Mammary epithelial cell (primary cell): ENCODE data around the gene MMP17.
A peak's percentile ranks its signal among the peaks of the same experiment; 100 is the strongest.

Experiments
- EZH2 ChIP-seq: IDR thresholded peaks from 2 replicates; pipeline ENCODE4 v1.6.1; 2012; ENCODE audit warnings: low read length, inconsistent platforms, borderline replicate concordance
- TF ChIP-seq, protein P1 (sequence below), 2 donors: IDR thresholded peaks in 1 of 2; conservative IDR thresholded peaks in 1 of 2; 2 replicates each; pipeline ENCODE4 v1.5.1; 2011 to 2012; ENCODE audit warnings: inconsistent platforms in 2 of 2, low read length in 2 of 2, mild to moderate bottlenecking in 2 of 2, control low read depth in 1 of 2, low read depth in 1 of 2; ENCODE audit not compliant: insufficient read depth in 1 of 2; ENCODE audit errors: extremely low read depth in 1 of 2

DNA sequence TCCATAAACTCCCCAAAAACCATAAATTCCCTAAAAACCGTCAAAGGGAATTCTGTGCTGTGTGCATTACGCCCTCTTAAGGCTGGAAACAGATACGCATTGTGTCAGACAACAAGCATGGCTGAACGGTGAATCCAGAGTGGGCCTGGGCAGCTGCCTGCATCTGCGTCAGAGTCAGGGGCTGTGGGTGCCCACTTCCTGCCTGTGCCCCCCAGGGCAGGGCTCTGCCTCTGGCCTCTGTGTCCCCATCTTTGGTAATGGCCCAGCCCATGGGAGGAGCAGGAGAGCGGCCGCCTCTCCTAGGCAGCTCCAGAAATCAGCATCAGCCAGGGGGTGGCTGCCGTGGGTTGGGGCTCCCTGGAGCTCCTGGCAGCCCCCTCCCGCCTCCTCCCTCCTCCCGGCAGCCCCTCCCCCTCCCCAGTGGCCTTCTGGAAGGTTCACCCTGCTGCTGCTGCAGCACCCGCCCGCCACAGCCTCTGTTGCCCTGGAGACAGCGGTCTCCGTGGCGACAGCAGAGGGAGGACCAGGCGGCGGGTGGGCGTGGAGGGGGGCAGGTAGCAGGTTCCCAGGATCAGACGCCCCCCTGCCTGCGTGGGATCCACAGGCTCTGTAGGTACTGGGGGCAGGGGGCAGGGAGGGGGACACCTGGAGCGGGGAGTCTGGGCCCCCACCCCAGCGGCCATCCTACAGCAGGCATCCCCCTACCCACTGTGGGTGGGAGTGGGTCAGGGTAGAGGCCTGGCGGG lies 5.9 kb downstream of the MMP17 start:
- TF ChIP-seq, protein P1, sequence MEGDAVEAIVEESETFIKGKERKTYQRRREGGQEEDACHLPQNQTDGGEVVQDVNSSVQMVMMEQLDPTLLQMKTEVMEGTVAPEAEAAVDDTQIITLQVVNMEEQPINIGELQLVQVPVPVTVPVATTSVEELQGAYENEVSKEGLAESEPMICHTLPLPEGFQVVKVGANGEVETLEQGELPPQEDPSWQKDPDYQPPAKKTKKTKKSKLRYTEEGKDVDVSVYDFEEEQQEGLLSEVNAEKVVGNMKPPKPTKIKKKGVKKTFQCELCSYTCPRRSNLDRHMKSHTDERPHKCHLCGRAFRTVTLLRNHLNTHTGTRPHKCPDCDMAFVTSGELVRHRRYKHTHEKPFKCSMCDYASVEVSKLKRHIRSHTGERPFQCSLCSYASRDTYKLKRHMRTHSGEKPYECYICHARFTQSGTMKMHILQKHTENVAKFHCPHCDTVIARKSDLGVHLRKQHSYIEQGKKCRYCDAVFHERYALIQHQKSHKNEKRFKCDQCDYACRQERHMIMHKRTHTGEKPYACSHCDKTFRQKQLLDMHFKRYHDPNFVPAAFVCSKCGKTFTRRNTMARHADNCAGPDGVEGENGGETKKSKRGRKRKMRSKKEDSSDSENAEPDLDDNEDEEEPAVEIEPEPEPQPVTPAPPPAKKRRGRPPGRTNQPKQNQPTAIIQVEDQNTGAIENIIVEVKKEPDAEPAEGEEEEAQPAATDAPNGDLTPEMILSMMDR (conservative IDR thresholded peaks at IDR 0.05 in 1 of 2, IDR thresholded peaks at IDR 0.05 in 1 of 2; ENCODE audit: extremely low read depth in 1 of 2, insufficient read depth in 1 of 2, low read depth in 1 of 2, low read length in 2 of 2) = peak; percentile 50 to 53
- no peak for TF ChIP-seq EZH2
